Measurements from ENCODE around the gene BCKDHA.
A peak's percentile ranks its signal among the peaks of the same experiment; 100 is the strongest.
"Not testable (repeated sequence)": the region's sequence is repeated elsewhere in the genome, so short reads cannot be mapped to it uniquely, and the experiment has no call there.

BCKDHA gene

DNA sequence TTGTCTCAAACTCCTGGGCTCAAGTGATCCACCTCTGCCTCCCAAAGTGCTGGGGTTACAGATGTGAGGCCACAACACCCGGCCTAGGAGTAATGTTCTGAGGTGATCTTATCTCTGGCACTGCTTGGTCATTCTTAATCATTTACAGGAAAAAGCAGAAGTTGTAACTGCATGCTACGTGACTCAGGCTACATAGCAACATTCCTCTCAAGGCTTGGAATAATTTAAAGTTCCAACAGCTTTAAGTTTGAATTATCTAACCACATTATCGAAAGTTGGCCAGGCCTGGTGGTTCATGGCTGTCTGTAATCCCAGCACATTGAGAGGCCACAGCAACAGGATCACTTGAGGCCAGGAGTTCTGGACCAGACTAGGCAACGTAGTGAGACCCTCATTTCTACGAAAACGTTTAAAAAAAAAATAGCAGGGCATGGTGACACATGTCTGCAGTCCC, 29.7 kb upstream of the BCKDHA start:
- DNase-seq = no peak

DNA sequence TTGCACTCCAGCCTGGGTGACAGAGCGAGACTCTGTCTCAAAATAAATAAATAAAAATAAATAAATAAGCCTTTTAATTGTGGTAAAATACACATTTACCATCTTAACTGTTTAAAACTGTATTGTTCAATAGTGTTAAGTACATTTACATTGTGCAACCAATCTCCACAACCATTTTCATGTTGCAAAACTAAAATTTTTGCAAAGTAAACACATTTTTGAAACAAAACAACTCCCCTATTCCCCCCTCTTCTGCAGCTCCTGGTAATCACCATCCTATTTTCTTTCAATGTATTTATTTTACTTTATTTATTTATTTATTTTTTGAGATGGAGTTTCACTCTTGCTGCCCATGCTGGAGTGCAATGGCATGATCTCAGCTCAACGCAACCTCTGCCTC, 27.8 kb upstream of the BCKDHA start:
- no peak for DNase-seq

DNA sequence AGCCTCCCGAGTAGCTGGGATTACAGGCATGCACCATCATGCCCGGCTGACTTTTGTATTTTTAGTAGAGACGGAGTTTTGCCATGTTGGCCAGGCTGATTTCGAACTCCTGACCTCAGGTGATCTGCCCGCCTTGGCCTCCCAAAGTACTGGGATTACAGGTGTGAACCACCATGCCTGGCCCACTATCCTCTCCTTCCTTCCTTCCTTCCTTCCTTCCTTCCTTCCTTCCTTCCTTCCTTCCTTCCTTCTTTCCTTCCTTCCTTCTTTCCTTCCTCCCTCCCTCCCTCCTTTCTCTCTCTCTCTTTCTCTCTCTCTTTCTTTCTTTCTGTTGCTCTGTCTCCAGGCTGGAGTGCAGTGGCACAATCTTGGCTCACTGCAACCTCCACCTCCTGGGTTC, 26.5 kb upstream of the BCKDHA start:
- not testable (repeated sequence) for DNase-seq

DNA sequence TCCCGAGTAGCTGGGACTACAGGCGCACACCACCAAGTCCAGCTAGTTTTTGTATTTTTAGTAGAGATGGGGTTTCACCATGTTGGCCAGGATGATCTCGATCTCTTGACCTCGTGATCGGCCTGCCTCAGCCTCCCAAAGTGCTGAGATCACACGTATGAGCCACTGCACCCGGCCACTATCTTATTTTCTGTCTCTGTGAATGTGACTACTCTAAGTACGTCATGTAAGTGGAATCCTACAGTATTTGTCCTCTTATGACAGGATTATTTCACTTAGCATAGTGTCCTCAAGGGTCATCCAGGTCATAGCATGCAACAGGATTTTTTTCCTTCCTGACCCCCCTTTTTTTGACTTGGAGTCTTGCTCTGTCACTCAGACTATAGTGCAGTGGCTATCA, 26.1 kb upstream of the BCKDHA start:
- DNase-seq = no peak

DNA sequence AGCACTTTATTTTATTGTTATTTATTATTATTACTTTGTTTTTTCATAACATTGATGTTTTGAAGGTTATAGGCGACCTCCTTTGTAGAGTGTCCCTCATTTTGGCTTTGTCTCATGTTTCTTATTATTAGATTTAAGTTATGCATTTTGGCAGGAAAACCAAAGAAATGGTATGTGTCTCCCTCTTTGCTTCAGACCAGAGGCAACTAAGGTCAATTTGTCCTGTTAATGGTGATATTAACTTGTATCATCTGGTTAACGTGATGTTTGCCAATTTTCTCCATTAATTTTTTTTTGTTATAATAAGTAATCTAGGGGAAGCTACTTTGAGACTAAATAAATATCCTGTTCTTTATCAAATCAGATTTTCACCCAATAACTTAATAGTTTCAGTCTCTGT, 25.1 kb upstream of the BCKDHA start:
- no peak for DNase-seq

DNA sequence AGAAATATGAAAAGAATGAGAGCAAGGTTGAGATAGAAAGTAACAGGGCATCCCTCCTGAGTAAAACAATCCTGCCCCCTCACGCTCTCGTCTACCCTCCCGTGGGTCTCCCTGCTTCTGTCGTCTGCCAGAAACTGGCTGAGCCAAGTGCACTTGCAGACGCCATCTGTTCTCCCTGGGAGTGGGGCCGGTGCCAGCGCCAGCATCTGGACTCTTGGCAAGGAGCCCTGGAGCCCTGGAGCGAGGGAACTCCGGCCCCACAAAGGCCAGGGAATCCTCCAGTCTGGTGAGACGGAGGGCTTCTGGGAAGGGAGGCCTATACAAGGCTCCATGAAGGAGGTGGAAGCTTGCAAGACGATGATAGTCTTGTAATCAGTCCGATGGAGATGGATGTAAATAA, 23.6 kb upstream of the BCKDHA start:
- peak; percentile 73 for DNase-seq

DNA sequence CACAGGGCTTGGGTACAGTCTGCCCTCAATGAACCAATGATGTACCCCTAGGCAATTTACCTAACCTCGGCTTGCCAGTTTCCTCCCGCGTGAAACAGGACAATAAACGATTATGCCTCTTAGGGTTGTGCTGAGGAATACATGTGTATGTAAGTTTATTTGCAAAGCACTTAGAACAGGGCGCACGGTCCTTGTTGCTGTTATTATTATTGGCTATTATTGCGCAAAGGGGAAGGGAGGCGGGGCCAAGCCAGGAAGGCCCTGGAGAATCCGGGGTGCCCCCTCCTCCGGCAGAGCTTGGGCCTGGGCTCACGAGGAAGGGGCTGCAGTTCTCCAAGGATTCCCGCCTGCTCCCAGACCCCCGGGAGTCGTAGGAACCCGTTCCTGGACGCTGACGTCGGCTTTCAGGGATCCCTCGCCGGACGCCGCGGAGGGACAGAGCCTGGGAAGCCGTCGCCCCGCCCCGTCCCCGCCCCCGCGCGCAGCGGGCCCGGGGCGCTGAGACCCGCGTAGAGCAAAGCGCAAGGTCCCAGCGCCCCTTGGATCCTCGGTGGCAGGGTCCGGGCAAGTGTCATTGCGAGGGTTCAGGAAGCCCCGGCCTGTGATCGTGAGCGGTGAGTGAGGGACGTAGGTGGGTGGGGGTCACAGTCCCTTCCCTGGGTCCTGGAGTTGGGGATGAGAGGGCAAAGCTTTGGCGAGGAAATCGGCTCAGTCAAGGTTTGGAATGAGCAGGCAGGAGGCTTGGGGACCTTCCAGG, 21.2 kb upstream of the BCKDHA start, which contains the start of gene TMEM91:
TMEM91 (plus strand) TSS at position 293 of the 757 bp plus-strand sequence. CDS start 1,777 bp downstream, outside the sequence.
- peak; percentile 35 for DNase-seq

DNA sequence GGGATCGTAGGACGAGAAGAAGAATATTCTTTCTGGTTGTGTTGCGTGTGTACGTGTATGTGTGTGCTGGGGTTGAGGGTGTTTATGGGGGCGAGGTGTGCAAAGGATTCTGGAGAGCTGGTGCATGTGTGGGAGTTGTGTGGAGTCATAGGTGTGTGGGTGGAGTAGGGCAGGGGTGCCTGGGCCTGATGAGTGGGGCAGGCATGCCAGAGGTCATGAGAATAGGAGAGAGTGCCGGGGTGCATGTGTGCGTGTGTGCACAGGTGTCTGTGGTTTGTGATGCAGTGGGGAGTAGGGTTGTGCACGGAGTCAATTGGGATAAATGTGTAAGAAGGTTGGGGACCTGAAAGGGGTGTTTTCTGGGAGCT, 20.6 kb upstream of the BCKDHA start:
- DNase-seq = no peak

DNA sequence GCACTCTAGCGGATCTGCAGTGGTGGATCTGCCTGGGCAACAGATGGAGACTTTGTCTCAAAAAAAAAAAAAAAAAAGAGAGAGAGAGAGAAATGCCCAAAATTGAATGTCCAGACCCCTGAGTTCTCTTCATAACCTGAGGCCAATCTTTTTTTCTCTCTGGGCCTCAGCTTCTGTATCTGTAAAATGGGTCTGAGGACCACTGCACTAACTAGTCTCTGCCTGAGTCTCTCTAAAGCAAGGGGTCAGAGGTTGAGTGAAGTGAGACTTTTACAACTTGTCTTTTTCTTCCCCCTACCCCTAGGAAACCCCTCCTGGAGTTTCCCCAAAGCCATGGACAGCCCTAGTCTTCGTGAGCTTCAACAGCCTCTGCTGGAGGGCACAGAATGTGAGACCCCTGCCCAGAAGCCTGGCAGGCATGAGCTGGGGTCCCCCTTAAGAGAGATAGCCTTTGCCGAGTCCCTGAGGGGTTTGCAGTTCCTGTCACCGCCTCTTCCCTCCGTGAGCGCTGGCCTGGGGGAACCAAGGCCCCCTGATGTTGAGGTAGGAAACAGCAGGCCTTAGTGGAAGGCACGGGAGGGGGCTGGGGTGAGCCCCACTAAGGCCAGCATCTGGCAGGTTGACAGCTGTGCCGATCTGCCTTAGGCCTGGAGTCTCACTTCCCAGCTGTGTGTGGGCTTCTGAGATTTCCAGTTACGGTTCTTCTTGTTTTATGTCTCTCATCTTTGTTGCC, 19.5 kb upstream of the BCKDHA start:
- no peak for DNase-seq

DNA sequence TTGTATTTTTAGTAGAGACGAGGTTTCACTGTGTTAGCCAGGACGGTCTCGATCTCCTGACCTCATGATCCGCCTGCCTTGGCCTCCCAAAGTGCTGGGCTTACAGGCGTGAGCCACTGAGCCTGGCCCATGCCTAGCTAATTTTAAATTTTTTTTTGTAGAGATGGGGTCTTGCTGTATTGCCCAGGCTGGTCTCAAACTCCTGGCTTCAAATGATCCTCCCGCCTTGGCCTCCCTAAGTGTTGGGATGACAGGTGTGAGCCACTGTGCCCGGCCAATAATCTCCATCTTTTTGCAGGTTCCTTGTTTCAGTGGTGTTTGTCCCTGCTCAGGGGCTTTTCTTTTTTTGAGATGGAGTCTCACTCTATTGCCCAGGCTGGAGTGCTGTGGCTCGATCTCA, 16.1 kb upstream of the BCKDHA start:
- not testable (repeated sequence) for DNase-seq

DNA sequence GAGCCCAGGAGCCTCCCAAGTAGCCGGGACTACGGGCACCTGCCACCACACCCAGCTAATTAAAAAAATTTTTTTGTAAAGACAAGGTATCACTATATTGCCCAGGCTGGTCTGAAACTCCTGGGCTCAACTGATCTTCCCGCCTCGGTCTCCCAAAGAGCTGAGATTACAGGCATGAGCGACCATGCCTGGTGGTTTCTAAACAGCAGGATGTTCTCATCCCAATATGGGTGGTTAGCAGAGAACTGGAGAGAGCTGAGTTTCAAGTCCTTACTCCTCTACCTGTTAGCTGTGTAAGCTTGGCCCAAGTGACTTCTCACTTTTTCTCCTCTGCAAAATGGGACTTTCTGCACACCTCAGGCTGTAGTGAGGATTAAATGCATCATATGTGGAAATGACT, 13.3 kb upstream of the BCKDHA start:
- DNase-seq = no peak

DNA sequence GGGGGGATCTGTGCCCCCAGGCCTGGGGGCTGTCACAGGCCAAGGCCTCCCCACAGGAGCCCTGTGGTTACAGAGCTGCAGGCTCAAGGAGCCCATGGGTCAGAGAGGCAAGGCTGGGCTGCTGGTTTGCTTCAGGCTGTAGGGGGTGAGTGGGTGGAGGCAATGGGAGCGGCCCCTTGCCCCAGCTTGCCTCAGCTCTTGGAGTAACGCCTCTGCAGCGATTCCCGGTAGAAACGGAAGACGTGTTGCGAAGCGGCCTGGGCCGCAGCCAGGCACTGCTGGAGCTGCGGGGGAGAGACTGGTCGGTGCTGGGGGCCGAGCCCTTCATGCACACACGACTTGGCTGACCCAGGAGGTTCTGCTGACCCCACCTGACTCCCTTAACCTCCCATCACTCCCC, 11.2 kb upstream of the BCKDHA start:
- DNase-seq = no peak

DNA sequence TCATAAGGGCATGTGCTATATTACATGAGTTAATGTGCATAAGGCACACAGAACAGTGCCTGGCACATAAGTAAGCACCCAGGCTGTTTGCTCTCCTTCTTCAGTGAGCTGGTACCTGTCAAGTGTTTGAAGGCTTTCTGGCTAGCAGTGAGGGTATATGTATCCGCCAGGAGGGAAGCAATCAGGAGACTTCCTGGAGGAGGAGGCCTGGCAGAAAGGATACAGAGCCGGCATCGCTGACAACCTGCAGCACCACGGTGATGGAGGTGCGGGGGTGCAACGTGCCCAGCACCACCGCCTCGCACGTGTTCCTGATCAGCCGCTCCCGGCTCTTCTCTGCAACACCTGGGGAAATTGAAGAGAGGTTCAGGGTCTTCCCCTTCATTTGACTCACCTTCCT, 6.0 kb upstream of the BCKDHA start:
- no peak for DNase-seq

DNA sequence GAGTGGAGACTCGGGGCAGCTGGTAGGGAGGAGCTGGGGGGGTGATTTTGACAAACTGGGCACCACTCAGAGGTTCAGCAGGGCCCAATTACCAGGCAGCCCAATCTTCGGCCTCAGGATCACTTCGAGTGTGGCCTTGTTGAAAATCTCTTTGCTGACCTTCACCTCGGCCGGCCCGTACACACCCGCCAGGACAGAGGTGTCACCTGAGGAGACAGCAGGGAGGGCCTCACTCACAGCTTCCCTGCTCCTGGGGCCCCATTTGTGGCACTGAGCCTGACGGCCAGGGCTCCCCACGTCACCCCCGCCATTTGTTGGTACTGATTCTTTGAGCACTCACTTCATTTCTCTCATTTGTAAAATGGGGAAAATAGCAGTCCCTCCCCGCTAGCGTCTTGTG, 4.8 kb upstream of the BCKDHA start:
- no peak for DNase-seq

DNA sequence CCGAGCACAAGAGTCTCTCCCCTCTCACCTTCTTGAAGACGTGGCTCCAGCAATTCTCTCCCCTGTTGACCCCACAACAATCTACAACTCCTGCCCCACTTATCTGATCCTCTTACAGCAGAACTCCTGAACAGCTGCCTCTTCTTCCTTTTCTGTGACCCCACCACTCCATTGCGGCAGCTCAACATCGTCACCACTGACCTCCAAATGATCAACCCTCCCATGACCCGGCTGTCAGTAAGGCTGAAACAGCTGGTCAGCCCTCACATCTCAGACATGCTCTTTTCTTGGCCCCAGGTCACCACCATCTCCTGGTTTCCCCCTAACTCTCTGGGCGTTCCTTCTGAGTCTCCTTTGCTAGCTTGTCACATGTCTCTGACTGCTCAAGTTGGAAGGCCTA, 2.3 kb upstream of the BCKDHA start:
- no peak for DNase-seq

DNA sequence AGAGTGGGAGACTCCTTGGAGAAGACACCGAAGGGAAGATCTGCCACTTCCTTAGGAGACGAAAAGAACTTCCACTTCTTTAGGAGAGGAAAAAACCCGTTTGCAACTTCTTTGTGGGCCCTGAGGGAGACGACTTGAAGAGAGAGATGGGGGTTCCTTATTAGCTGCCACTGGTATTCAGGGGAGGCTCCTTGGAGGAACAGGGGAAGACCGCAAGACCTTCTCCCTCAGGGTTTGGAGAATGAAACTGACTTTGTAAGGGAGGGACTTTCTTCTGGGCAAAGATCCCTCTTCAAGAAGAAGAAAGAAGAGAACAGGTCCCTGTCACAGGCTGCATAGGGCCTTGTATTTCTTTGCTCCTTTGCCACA, 416 bp downstream of the BCKDHA start:
- DNase-seq = no peak

DNA sequence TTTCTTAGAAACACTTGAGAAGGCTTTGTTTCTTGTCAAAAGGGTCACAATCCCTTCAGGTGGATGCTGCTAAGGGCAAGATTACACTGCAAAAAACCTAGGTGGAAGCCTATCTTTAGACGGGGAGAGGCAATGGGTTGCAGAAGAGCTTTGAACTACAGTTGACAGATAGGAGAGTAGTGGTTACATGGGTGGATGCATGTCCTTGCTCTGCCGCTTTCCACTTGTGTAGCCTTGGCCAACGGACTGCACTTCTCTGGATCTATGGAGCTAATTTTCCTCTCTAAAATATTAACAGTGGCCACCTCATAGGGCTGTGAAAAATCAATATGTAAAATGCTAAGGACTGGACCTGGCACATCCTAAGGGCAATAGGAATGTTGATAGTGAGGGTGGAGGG, 980 bp downstream of the BCKDHA start:
- no peak for DNase-seq

DNA sequence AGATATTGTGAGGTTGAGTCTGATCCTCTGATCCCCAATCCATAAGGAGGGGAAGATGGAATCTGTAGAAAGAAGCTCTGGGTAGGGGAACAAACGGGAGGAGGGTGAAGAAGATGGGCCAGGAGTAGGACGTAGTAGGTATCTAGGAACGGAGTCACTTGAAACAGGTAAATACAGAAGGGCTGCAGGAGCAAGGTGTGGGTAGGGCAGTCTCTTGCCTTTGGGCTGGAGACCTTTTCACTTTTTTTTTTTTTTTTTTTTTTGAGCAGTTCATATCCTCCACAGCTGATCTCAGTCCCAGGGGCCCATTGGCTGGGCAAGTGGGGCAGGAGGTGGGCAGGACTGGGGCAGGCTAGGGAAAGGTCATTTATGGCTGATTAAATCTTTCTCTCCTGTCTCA, 1.5 kb downstream of the BCKDHA start:
- no peak for DNase-seq

DNA sequence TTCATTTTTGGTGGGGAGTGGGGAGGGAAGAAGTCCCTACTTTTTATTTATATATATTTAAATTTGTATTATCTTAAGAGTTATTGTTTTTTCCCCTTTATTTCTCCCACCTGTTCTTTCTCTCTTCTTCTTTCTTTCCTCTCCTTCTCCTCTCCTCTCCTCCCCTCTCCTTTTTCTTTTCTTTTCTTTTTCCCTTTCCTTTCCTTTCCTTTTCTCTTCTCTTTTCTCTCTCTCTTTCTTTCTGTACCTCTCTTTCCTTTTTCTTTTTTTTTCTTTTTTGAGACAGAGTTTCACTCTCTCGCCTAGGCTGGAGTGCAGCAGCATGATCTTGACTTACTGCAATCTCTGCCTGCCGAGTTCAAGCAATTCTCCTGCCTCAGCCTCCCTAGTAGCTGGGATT, 1.9 kb downstream of the BCKDHA start:
- no peak for DNase-seq

DNA sequence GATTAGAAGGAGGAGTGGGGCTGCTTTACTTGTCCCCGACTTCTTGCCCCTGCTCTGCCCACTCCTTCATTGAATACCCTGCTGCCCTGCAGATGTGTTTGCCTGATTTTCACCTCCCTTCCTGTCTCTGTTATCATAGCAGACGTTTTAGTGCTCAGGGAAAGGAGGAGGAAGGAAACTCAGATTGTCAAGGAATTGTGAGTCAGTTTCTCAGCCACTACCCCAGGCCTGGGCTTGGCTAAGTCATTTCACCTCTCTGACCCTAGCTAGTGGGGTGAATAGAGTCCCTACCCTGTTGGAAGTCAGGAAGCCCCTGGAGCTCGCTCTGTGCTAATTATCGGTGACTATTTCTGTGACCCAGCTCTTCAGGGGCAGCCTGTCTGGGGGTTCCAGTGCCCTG, 3.9 kb downstream of the BCKDHA start:
- no peak for DNase-seq

DNA sequence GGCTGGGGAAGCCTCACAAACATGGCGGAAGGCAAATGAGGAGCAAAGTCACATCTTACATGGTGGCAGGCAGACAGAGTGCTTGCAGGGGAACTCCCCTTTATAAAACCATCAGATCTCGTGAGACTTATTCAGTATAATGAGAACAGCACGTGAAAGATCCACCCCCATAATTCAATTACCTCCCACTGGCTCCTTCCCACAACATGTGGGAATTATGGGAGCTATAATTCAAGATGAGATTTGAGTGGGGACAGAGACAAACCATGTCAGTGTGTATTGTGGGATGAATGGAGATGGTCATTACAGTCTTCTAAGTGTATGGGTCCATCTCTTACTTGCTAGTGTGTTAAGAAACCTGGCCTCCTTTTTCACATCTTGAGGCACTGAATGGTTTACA, 4.4 kb downstream of the BCKDHA start:
- DNase-seq = no peak

DNA sequence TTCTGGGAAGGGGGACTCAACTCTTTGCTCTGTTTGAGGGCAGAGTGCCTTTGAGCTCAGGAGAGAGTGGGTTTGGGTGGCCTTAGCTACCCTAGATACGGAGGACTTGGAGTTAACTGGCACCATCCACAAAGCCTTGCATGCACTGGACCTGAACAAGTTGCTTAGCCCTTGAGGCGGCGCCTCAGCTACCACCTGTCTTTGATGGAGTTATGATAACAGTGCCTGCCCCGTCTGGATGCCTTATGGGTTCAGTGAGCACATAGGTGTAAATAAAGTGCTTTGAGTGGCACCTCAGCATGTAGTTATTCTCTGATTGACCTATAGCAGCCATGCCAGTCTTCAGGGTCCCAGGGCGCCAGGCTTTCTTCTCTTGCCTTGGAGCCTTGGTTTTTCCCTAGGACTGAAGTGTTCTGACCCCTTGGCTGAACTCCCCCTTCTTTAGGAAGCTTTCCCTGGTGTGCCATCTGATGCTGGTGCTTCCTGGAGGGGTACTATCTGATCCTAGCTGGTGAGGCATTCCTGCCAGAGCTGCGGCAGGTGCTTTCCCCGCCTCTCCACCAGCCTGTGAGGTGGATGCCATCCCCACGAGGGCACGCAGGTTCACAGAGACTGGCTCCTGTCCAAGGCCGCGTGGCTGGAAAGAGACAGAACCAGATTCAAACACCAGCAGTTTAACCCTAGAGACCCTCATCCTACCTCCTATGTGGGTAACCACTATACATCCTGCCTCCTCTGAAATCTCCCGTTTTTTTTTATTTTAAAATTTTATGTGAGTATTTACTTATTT, 5.8 kb downstream of the BCKDHA start:
- DNase-seq = no peak

DNA sequence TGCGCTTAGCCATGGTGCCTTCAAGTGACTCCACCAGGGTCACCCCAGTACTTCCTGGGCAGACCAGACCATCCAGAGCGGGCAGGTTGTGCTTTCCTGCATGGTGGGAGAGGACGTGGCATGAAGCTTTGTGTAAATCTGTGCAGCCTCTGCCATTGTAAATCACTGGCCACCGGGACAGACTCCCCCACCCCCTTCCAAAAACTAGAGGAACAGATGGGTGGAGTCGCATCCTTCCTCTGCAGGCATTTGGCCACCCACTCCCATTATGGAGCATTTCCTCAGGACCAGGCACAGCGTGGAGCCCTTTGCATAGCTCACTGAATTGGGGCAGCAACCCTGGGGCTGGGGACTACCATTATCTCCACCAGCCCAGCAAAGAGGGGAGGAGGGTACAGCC, 8.2 kb downstream of the BCKDHA start:
- no peak for DNase-seq

DNA sequence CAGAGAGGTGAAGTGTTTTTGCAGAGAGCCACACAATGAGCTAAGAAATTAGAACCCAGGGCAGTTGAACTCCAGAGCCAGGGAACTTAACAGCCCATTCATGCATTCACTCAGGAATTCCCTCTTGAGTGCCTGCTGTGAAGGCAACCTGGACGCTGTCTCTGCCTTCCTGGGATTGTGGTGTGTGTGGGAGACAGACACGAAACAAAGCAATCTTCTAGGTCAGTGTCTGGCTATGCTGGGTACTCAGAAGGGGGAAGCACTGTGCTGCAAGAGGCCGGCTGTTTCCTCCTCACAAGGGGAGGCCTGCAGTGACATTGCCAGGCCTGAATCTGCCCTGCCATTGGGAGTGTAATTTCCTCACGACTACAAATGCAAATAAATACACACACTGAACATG, 9.7 kb downstream of the BCKDHA start:
- no peak for DNase-seq

Measured in DMS153 (cell line).